Activated T-helper 1 cell treated with anti-CD3 and anti-CD28 coated beads, Interleukin-12 subunit alpha, Interleukin-12 subunit beta, Interleukin-2, Interleukin-4 antibody, amounts not matched to agents 30 ng/mL and 10 ng/mL and 1 ng/mL, durations not matched to agents 14 hours and 24 hours and 36 hours (primary cell): ENCODE data around the gene IGHMBP2. TPM values are rescaled to one million over a fixed set of nuclear protein-coding genes. Genes with fewer than 3 reads are reported as not detected.

Experiments
- DNase-seq: peaks from one replicate; pipeline ENCODE4 v3.0.0; 2021; ENCODE audit warnings: low spot score
- H3K27ac Mint-ChIP-seq: one replicate; pipeline ENCODE4 v1.8.0; 2021; ENCODE audit warnings: mild to moderate bottlenecking, mixed read lengths
- H3K27me3 Mint-ChIP-seq: one replicate; pipeline ENCODE4 v1.8.0; 2022; ENCODE audit warnings: mild to moderate bottlenecking, moderate library complexity, mixed read lengths; ENCODE audit not compliant: insufficient read depth
- H3K36me3 Mint-ChIP-seq: one replicate; pipeline ENCODE4 v1.8.0; 2021; ENCODE audit warnings: low read depth, mixed read lengths
- H3K4me1 Mint-ChIP-seq: one replicate; pipeline ENCODE4 v1.8.0; 2021; ENCODE audit warnings: low read depth, mixed read lengths
- H3K4me3 Mint-ChIP-seq: one replicate; pipeline ENCODE4 v1.8.0; 2021; ENCODE audit warnings: mild to moderate bottlenecking, moderate library complexity, mixed read lengths
- H3K9me3 Mint-ChIP-seq: one replicate; pipeline ENCODE4 v1.8.0; 2021; ENCODE audit warnings: mixed read lengths
- intact Hi-C: fragments of 100-400 bp; cut with micrococcal nuclease; formaldehyde crosslinking; loops from one replicate; pipeline ENCODE4 v1.15.1; 2024
- total RNA-seq: library from RNA; stranded (reverse); gene quantifications from 2 replicates; pipeline ENCODE4 v1.2.3, GENCODE V29; 2022

The IGHMBP2 gene
- total RNA-seq, 1 donor from 2014 or later = 42.3 TPM

- Mint-ChIP-seq H3K4me1 (no peaks in the 10 kb centered on the region), H3K36me3 (peaks cover 35% of the 10 kb centered on the region), H3K27me3 (no peaks in the 10 kb centered on the region), H3K4me3 (no peak overlapping the region), H3K9me3 (no peaks in the 10 kb centered on the region), H3K27ac (no peak overlapping the region)
- no peak for DNase-seq
- intact Hi-C loops = no loop called here
Measured at GRCh38 chr11:68896171-68896959, 7.3 kb upstream of the IGHMBP2 start.

- Mint-ChIP-seq H3K4me1 (peaks cover 10% of the 10 kb centered on the region), H3K4me3 (no peak overlapping the region), H3K36me3 (peaks cover 35% of the 10 kb centered on the region), H3K27me3 (no peaks in the 10 kb centered on the region), H3K27ac (peak overlapping the region; percentile 48), H3K9me3 (no peaks in the 10 kb centered on the region)
- no peak for DNase-seq
- intact Hi-C loops = no loop called here
Measured at GRCh38 chr11:68897441-68897840, 6.2 kb upstream of the IGHMBP2 start.

GRCh38 chr11:68900835-68901381 is 2.8 kb upstream of the IGHMBP2 start:
- intact Hi-C loops = loop anchor here (5.0 kb wide), 1 partner anchor 776 kb away; the partner anchor contains the start of gene LTO1

GRCh38 chr11:68904248-68904847 is 657 bp downstream of the IGHMBP2 start:
- H3K36me3 Mint-ChIP-seq = peaks cover 30% of the 10 kb centered on the region
- H3K27ac Mint-ChIP-seq = peak overlapping the region; percentile 89
- H3K27me3 Mint-ChIP-seq = no peaks in the 10 kb centered on the region
- intact Hi-C loops = loop anchor here (1.0 to 5.0 kb wide), 3 partner anchors 65 to 773 kb away; partner anchors contain the start of genes LTO1 and TPCN2
- peak overlapping the region; percentile 96 for H3K4me3 Mint-ChIP-seq
- peaks cover 42% of the 10 kb centered on the region for H3K4me1 Mint-ChIP-seq
- no peaks in the 10 kb centered on the region for H3K9me3 Mint-ChIP-seq
- DNase-seq = peak; percentile 22

More at GRCh38 chr11:68900835-68901381, 2.8 kb upstream of the IGHMBP2 start:
- Mint-ChIP-seq H3K9me3 (no peaks in the 10 kb centered on the region), H3K36me3 (peaks cover 29% of the 10 kb centered on the region), H3K4me1 (peaks cover 40% of the 10 kb centered on the region), H3K27me3 (no peaks in the 10 kb centered on the region), H3K27ac (no peak overlapping the region), H3K4me3 (no peak overlapping the region)
- DNase-seq = no peak

- peaks cover 20% of the 10 kb centered on the region for H3K36me3 Mint-ChIP-seq
- H3K4me1 Mint-ChIP-seq = peaks cover 42% of the 10 kb centered on the region
- peak overlapping the region; percentile 96 for H3K4me3 Mint-ChIP-seq
- H3K27me3 Mint-ChIP-seq = no peaks in the 10 kb centered on the region
- DNase-seq = no peak
- intact Hi-C loops = no loop called here
- no peak overlapping the region for H3K27ac Mint-ChIP-seq
- no peaks in the 10 kb centered on the region for H3K9me3 Mint-ChIP-seq
Measured at GRCh38 chr11:68905421-68906360, 2.0 kb downstream of the IGHMBP2 start.

GRCh38 chr11:68908273-68908672 is 4.6 kb downstream of the IGHMBP2 start:
- intact Hi-C loops = no loop called here
- peaks cover 24% of the 10 kb centered on the region for H3K4me1 Mint-ChIP-seq
- no peak overlapping the region for H3K27ac Mint-ChIP-seq
- H3K36me3 Mint-ChIP-seq = peaks cover 19% of the 10 kb centered on the region
- no peak overlapping the region for H3K4me3 Mint-ChIP-seq
- DNase-seq = no peak
- no peaks in the 10 kb centered on the region for H3K9me3 Mint-ChIP-seq
- H3K27me3 Mint-ChIP-seq = no peaks in the 10 kb centered on the region

GRCh38 chr11:68910965-68911364 is 7.3 kb downstream of the IGHMBP2 start:
- Mint-ChIP-seq H3K9me3 (no peaks in the 10 kb centered on the region), H3K4me1 (peaks cover 1% of the 10 kb centered on the region), H3K36me3 (peaks cover 22% of the 10 kb centered on the region), H3K27ac (no peak overlapping the region), H3K27me3 (no peaks in the 10 kb centered on the region), H3K4me3 (no peak overlapping the region)
- intact Hi-C loops = no loop called here
- no peak for DNase-seq

- H3K4me1 Mint-ChIP-seq = peaks cover 4% of the 10 kb centered on the region
- no peak overlapping the region for H3K27ac Mint-ChIP-seq
- peaks cover 29% of the 10 kb centered on the region for H3K36me3 Mint-ChIP-seq
- no peak overlapping the region for H3K4me3 Mint-ChIP-seq
- intact Hi-C loops = no loop called here
- no peak for DNase-seq
- H3K27me3 Mint-ChIP-seq = no peaks in the 10 kb centered on the region
- H3K9me3 Mint-ChIP-seq = no peaks in the 10 kb centered on the region
Measured at GRCh38 chr11:68911731-68912130, 8.0 kb downstream of the IGHMBP2 start.

- no peak for DNase-seq
- no peaks in the 10 kb centered on the region for H3K9me3 Mint-ChIP-seq
- H3K4me1 Mint-ChIP-seq = peaks cover 4% of the 10 kb centered on the region
- H3K4me3 Mint-ChIP-seq = no peak overlapping the region
- peaks cover 29% of the 10 kb centered on the region for H3K36me3 Mint-ChIP-seq
- H3K27me3 Mint-ChIP-seq = no peaks in the 10 kb centered on the region
- intact Hi-C loops = no loop called here
- H3K27ac Mint-ChIP-seq = no peak overlapping the region
Measured at GRCh38 chr11:68912254-68912653, 8.6 kb downstream of the IGHMBP2 start.

GRCh38 chr11:68913188-68913587 is 9.5 kb downstream of the IGHMBP2 start:
- Mint-ChIP-seq H3K9me3 (no peaks in the 10 kb centered on the region), H3K27ac (no peak overlapping the region), H3K36me3 (peaks cover 31% of the 10 kb centered on the region), H3K4me3 (no peak overlapping the region), H3K27me3 (no peaks in the 10 kb centered on the region), H3K4me1 (peaks cover 4% of the 10 kb centered on the region)
- DNase-seq = no peak
- intact Hi-C loops = no loop called here

- H3K36me3 Mint-ChIP-seq = peaks cover 35% of the 10 kb centered on the region
- H3K4me1 Mint-ChIP-seq = peaks cover 4% of the 10 kb centered on the region
- no peak overlapping the region for H3K27ac Mint-ChIP-seq
- DNase-seq = no peak
- intact Hi-C loops = no loop called here
- no peak overlapping the region for H3K4me3 Mint-ChIP-seq
- H3K9me3 Mint-ChIP-seq = no peaks in the 10 kb centered on the region
- H3K27me3 Mint-ChIP-seq = no peaks in the 10 kb centered on the region
Measured at GRCh38 chr11:68914761-68915160, 11.1 kb downstream of the IGHMBP2 start.

- DNase-seq = no peak
- H3K27me3 Mint-ChIP-seq = no peaks in the 10 kb centered on the region
- peaks cover 4% of the 10 kb centered on the region for H3K4me1 Mint-ChIP-seq
- H3K9me3 Mint-ChIP-seq = no peaks in the 10 kb centered on the region
- H3K4me3 Mint-ChIP-seq = no peak overlapping the region
- no peak overlapping the region for H3K27ac Mint-ChIP-seq
- H3K36me3 Mint-ChIP-seq = peaks cover 44% of the 10 kb centered on the region
- intact Hi-C loops = no loop called here
Measured at GRCh38 chr11:68916439-68916838, 12.7 kb downstream of the IGHMBP2 start.
